ENCODE measurements around the gene NPHS2.

NPHS2 gene

DNA sequence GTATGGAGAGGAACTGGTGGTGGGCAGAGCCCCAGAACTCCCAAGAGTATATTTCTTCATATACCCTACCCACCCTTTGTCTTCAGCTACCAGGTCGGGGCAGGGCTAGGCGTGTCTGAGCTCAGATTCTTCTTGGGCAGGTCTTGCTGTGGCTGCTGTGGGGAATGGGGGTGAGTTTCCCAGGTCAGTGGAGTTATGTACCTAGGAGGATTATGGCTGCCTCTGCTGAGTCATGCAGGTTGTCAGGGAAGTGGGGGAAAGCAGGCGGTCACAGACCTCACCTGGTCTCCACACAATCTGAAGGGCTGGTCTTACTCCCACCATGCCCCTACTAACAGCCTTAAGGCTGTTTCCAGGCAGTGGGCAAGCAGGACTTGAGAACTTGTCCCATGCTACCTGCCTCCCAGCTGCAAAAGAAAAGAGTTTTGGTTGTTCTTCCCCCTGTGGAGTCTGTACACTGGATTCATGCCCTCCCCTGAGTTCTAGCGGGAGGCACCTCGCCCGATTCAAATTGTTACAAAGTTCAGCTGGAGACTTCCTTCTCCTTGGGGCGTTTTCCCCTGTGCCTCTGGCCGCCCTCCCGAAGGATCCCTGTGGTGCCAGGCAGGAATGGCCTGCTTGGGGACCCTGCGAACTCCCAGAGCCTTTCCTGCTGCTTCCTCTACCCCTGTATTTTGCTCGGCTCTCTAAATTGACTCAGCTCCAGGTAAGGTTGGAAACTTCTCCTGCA is 58.6 kb downstream of the NPHS2 start:
- H3K4me1 ChIP-seq (ENCODE audit: low read length): no peaks in the 10 kb centered on the region
- no peaks in the 10 kb centered on the region for H3K36me3 ChIP-seq (replicated peaks; ENCODE audit: low read depth, low read length)
- no peak overlapping the region for H3K4me3 ChIP-seq (ENCODE audit: low read length)
- H3K9me3 ChIP-seq (ENCODE audit: insufficient read depth, low read length): no peaks in the 10 kb centered on the region
- H4K20me1 ChIP-seq (ENCODE audit: insufficient read depth, low read length): no peaks in the 10 kb centered on the region
- TF ChIP-seq, protein P1, sequence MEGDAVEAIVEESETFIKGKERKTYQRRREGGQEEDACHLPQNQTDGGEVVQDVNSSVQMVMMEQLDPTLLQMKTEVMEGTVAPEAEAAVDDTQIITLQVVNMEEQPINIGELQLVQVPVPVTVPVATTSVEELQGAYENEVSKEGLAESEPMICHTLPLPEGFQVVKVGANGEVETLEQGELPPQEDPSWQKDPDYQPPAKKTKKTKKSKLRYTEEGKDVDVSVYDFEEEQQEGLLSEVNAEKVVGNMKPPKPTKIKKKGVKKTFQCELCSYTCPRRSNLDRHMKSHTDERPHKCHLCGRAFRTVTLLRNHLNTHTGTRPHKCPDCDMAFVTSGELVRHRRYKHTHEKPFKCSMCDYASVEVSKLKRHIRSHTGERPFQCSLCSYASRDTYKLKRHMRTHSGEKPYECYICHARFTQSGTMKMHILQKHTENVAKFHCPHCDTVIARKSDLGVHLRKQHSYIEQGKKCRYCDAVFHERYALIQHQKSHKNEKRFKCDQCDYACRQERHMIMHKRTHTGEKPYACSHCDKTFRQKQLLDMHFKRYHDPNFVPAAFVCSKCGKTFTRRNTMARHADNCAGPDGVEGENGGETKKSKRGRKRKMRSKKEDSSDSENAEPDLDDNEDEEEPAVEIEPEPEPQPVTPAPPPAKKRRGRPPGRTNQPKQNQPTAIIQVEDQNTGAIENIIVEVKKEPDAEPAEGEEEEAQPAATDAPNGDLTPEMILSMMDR (IDR thresholded peaks at IDR 0.05; ENCODE audit: low read depth, low read length): no peak
- no peak for TF ChIP-seq EZH2phosphoT487 (IDR thresholded peaks at IDR 0.05; ENCODE audit: low read depth)
- H3K4me2 ChIP-seq (ENCODE audit: low read length): no peak overlapping the region
- H3K27me3 ChIP-seq (ENCODE audit: low read depth, low read length): no peaks in the 10 kb centered on the region
- no peak overlapping the region for H3K9ac ChIP-seq (ENCODE audit: low read length)
- no peaks in the 10 kb centered on the region for H3K79me2 ChIP-seq (ENCODE audit: low read length)
- H3K27ac ChIP-seq (ENCODE audit: low read length): no peak overlapping the region
- H2AFZ ChIP-seq (ENCODE audit: low read depth, low read length): no peak overlapping the region

DNA sequence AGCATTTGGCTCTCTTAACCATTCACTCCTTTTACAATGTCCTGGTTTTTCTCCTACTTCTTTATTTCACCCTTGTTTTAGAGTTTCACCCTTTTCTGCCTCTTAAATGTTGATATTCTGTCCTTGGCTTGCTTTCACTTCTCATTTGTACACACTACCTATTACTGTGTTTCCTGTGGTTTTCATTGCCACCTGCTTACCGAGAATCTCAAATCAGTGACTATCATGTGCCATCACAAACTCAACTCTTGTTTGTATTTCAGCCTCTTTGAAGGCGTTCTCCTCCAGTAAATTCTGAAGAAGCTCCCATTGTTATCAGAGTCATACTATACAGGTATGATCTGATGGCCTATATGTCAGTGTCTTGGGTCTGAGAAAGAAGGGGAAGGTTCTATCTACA is 65.7 kb downstream of the NPHS2 start:
- no peak overlapping the region for H3K4me3 ChIP-seq (ENCODE audit: low read length)
- no peak overlapping the region for H3K27ac ChIP-seq (ENCODE audit: low read length)
- peaks cover 11% of the 10 kb centered on the region for H3K4me1 ChIP-seq (ENCODE audit: low read length)
- no peak overlapping the region for H3K9ac ChIP-seq (ENCODE audit: low read length)
- peak overlapping the region; percentile 56 for H3K4me2 ChIP-seq (ENCODE audit: low read length)
- TF ChIP-seq, protein P1 (IDR thresholded peaks at IDR 0.05; ENCODE audit: low read depth, low read length): no peak
- TF ChIP-seq EZH2phosphoT487 (IDR thresholded peaks at IDR 0.05; ENCODE audit: low read depth): no peak
- H4K20me1 ChIP-seq (ENCODE audit: insufficient read depth, low read length): no peaks in the 10 kb centered on the region
- H3K27me3 ChIP-seq (ENCODE audit: low read depth, low read length): no peaks in the 10 kb centered on the region
- no peak overlapping the region for H2AFZ ChIP-seq (ENCODE audit: low read depth, low read length)
- no peaks in the 10 kb centered on the region for H3K79me2 ChIP-seq (ENCODE audit: low read length)
- no peaks in the 10 kb centered on the region for H3K9me3 ChIP-seq (ENCODE audit: insufficient read depth, low read length)
- H3K36me3 ChIP-seq (replicated peaks; ENCODE audit: low read depth, low read length): no peaks in the 10 kb centered on the region

DNA sequence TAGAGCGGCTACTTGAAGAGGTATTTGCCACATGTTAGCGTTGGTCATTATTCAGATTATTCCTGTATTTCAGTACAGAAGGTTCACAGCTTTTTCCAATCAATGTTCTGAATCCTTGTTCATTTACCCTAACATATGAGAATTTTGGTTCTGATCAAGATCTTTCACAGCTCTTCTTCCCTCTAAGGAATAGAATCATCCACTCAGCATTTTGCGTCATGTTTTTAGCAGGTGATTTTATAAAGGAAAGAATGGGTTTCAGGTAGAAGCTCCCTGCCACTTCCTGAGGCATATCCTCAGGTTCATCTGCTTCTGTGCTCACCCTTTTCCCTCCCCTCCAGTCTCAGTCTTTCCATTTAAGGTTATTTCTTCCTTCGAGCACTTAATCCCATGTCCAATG is 66.4 kb downstream of the NPHS2 start:
- no peak overlapping the region for H3K4me3 ChIP-seq (ENCODE audit: low read length)
- H3K79me2 ChIP-seq (ENCODE audit: low read length): no peaks in the 10 kb centered on the region
- H3K4me2 ChIP-seq (ENCODE audit: low read length): peak overlapping the region; percentile 56; the same call in 1 of the 2 replicates
- no peaks in the 10 kb centered on the region for H3K9me3 ChIP-seq (ENCODE audit: insufficient read depth, low read length)
- TF ChIP-seq EZH2phosphoT487 (IDR thresholded peaks at IDR 0.05; ENCODE audit: low read depth): no peak
- TF ChIP-seq, protein P1 (IDR thresholded peaks at IDR 0.05; ENCODE audit: low read depth, low read length): no peak
- no peaks in the 10 kb centered on the region for H3K36me3 ChIP-seq (replicated peaks; ENCODE audit: low read depth, low read length)
- no peak overlapping the region for H3K9ac ChIP-seq (ENCODE audit: low read length)
- no peak overlapping the region for H3K27ac ChIP-seq (ENCODE audit: low read length)
- H3K4me1 ChIP-seq (ENCODE audit: low read length): peaks cover 11% of the 10 kb centered on the region
- H4K20me1 ChIP-seq (ENCODE audit: insufficient read depth, low read length): no peaks in the 10 kb centered on the region
- no peak overlapping the region for H2AFZ ChIP-seq (ENCODE audit: low read depth, low read length)
- H3K27me3 ChIP-seq (ENCODE audit: low read depth, low read length): no peaks in the 10 kb centered on the region

DNA sequence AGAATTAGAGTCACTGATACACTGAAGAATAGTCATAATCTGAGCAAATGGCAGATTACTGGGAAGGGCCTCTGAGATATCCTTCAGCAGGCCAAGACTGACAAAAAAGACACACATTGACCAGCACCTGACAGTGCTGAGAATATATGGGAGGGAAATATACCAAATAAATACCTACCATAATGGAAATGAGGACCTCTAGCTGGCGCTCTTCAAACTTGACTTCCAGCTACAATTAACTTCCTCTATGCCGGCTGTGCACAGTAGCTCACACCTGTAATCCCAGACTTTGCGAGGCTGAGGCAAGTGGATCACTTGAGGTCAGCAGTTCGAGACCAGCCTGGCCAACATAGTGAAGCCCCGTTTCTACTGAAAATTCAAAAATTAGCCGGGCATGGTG is 69.5 kb downstream of the NPHS2 start:
- Histone ChIP-seq H4K20me1 (ENCODE audit: insufficient read depth, low read length) (no peaks in the 10 kb centered on the region), H3K4me1 (ENCODE audit: low read length) (peaks cover 11% of the 10 kb centered on the region), H3K9me3 (ENCODE audit: insufficient read depth, low read length) (no peaks in the 10 kb centered on the region), H3K27me3 (ENCODE audit: low read depth, low read length) (no peaks in the 10 kb centered on the region), H3K79me2 (ENCODE audit: low read length) (no peaks in the 10 kb centered on the region), H3K27ac (ENCODE audit: low read length) (no peak overlapping the region), H3K4me2 (ENCODE audit: low read length) (no peak overlapping the region), H2AFZ (ENCODE audit: low read depth, low read length) (no peak overlapping the region), H3K4me3 (ENCODE audit: low read length) (no peak overlapping the region), H3K9ac (ENCODE audit: low read length) (no peak overlapping the region), H3K36me3 (replicated peaks; ENCODE audit: low read depth, low read length) (no peaks in the 10 kb centered on the region)
- no peak for TF ChIP-seq EZH2phosphoT487 (IDR thresholded peaks at IDR 0.05; ENCODE audit: low read depth)
- TF ChIP-seq, protein P1 (IDR thresholded peaks at IDR 0.05; ENCODE audit: low read depth, low read length): no peak; the same call in 1 of the 2 replicates

All from OCI-LY3 (cell line).